ENCODE data around the gene PMM1. TPM values are rescaled to one million over a fixed set of nuclear protein-coding genes. Genes with fewer than 3 reads are reported as not detected.

The PMM1 gene
- total and polyA plus RNA-seq, 2 of the 13 experiments (the other 11 are each of a cell fraction or from before 2014, with no cell fraction given) = 17.8 to 95.6 TPM

DNA sequence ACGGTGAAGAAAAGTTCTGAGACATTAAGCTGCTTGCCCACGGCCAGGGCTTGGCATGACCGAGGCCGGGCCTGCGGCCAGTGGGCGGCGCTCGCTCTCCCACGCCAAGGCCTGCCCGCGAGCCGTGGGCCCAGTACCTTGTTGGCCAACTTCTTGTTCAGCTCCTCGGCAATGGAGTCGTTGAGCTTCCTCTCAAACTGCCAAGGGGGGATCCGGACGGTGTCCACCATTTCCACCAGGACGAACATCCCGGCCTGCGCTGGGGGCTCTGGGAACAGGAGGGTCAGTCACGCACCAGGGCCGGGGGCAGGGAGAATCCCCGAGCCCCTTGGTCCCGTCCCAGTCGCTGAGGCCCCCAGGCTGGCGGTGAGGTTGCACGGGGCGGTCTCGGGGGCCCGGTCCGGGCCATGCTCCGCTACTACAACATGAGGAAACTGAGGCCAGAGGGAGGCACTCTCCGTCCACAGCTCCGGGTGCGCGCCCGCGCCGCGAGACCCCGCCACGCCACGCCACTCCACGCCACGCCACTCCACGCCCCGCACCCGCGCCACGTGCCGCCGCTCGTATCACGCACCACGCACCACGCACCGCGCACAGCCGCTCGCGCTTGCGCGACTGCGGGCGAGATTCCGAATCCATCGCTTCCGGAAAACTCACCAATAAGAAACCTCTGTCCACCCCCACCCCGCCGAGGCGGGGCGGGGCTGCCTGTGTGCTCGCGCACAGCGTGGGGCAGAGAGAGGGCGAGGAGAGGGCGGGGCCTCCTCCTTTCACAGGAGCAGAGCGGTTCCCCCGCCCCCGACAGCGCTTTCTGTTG is 45.6 kb downstream of the PMM1 start, which contains the start of gene POLR3H (continued):
- TF ChIP-seq, protein P1, sequence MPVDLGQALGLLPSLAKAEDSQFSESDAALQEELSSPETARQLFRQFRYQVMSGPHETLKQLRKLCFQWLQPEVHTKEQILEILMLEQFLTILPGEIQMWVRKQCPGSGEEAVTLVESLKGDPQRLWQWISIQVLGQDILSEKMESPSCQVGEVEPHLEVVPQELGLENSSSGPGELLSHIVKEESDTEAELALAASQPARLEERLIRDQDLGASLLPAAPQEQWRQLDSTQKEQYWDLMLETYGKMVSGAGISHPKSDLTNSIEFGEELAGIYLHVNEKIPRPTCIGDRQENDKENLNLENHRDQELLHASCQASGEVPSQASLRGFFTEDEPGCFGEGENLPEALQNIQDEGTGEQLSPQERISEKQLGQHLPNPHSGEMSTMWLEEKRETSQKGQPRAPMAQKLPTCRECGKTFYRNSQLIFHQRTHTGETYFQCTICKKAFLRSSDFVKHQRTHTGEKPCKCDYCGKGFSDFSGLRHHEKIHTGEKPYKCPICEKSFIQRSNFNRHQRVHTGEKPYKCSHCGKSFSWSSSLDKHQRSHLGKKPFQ (CRISPR knock-in tag; IDR thresholded peaks at IDR 0.05; ENCODE audit: insufficient replicate concordance) = peak; percentile 28
- TF ChIP-seq JUND (CRISPR knock-in tag; IDR thresholded peaks at IDR 0.05) = no peak
- TF ChIP-seq ISX (CRISPR knock-in tag; conservative IDR thresholded peaks at IDR 0.05) = no peak
- TF ChIP-seq ETV6 (CRISPR knock-in tag; conservative IDR thresholded peaks at IDR 0.05) = 0 out of 2 replicates have a peak, but pooled peaks have one; percentile 47
- no peak for TF ChIP-seq ZNF878 (CRISPR knock-in tag; IDR thresholded peaks at IDR 0.05)
- TF ChIP-seq ZNF577 (CRISPR knock-in tag; IDR thresholded peaks at IDR 0.05; ENCODE audit: borderline replicate concordance, low read depth) = no peak
- TF ChIP-seq HNF4G (IDR thresholded peaks at IDR 0.05; ENCODE audit: borderline replicate concordance, low read depth, low read length) = no peak; the same call in 1 of the 2 replicates
- no peak for TF ChIP-seq HNF4G (CRISPR knock-in tag; IDR thresholded peaks at IDR 0.05; ENCODE audit: borderline replicate concordance, low read depth)
- no peak for TF ChIP-seq HNF4A (CRISPR knock-in tag; IDR thresholded peaks at IDR 0.05)
- TF ChIP-seq ZNF768 (CRISPR knock-in tag; IDR thresholded peaks at IDR 0.05) = peak; percentile 49
- TF ChIP-seq, protein P2, sequence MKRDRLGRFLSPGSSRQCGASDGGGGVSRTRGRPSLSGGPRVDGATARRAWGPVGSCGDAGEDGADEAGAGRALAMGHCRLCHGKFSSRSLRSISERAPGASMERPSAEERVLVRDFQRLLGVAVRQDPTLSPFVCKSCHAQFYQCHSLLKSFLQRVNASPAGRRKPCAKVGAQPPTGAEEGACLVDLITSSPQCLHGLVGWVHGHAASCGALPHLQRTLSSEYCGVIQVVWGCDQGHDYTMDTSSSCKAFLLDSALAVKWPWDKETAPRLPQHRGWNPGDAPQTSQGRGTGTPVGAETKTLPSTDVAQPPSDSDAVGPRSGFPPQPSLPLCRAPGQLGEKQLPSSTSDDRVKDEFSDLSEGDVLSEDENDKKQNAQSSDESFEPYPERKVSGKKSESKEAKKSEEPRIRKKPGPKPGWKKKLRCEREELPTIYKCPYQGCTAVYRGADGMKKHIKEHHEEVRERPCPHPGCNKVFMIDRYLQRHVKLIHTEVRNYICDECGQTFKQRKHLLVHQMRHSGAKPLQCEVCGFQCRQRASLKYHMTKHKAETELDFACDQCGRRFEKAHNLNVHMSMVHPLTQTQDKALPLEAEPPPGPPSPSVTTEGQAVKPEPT (CRISPR knock-in tag; IDR thresholded peaks at IDR 0.05; ENCODE audit: low read depth) = no peak
- TF ChIP-seq, protein P3, sequence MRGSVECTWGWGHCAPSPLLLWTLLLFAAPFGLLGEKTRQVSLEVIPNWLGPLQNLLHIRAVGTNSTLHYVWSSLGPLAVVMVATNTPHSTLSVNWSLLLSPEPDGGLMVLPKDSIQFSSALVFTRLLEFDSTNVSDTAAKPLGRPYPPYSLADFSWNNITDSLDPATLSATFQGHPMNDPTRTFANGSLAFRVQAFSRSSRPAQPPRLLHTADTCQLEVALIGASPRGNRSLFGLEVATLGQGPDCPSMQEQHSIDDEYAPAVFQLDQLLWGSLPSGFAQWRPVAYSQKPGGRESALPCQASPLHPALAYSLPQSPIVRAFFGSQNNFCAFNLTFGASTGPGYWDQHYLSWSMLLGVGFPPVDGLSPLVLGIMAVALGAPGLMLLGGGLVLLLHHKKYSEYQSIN (CRISPR knock-in tag; IDR thresholded peaks at IDR 0.05; ENCODE audit: borderline replicate concordance) = no peak
- no peak for TF ChIP-seq DR1 (CRISPR knock-in tag; IDR thresholded peaks at IDR 0.05)
- TF ChIP-seq, protein P4, sequence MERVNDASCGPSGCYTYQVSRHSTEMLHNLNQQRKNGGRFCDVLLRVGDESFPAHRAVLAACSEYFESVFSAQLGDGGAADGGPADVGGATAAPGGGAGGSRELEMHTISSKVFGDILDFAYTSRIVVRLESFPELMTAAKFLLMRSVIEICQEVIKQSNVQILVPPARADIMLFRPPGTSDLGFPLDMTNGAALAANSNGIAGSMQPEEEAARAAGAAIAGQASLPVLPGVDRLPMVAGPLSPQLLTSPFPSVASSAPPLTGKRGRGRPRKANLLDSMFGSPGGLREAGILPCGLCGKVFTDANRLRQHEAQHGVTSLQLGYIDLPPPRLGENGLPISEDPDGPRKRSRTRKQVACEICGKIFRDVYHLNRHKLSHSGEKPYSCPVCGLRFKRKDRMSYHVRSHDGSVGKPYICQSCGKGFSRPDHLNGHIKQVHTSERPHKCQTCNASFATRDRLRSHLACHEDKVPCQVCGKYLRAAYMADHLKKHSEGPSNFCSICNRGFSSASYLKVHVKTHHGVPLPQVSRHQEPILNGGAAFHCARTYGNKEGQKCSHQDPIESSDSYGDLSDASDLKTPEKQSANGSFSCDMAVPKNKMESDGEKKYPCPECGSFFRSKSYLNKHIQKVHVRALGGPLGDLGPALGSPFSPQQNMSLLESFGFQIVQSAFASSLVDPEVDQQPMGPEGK (CRISPR knock-in tag; IDR thresholded peaks at IDR 0.05) = peak; percentile 80
- TF ChIP-seq, protein P5, sequence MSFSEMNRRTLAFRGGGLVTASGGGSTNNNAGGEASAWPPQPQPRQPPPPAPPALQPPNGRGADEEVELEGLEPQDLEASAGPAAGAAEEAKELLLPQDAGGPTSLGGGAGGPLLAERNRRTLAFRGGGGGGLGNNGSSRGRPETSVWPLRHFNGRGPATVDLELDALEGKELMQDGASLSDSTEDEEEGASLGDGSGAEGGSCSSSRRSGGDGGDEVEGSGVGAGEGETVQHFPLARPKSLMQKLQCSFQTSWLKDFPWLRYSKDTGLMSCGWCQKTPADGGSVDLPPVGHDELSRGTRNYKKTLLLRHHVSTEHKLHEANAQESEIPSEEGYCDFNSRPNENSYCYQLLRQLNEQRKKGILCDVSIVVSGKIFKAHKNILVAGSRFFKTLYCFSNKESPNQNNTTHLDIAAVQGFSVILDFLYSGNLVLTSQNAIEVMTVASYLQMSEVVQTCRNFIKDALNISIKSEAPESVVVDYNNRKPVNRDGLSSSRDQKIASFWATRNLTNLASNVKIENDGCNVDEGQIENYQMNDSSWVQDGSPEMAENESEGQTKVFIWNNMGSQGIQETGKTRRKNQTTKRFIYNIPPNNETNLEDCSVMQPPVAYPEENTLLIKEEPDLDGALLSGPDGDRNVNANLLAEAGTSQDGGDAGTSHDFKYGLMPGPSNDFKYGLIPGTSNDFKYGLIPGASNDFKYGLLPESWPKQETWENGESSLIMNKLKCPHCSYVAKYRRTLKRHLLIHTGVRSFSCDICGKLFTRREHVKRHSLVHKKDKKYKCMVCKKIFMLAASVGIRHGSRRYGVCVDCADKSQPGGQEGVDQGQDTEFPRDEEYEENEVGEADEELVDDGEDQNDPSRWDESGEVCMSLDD (CRISPR knock-in tag; IDR thresholded peaks at IDR 0.05; ENCODE audit: borderline replicate concordance) = no peak
- TF ChIP-seq ZNF253 (CRISPR knock-in tag; IDR thresholded peaks at IDR 0.05; ENCODE audit: borderline replicate concordance) = no peak
- TF ChIP-seq NFYC (CRISPR knock-in tag; IDR thresholded peaks at IDR 0.05) = peak; percentile 81
- no peak for TF ChIP-seq TMF1 (CRISPR knock-in tag; IDR thresholded peaks at IDR 0.05; ENCODE audit: low read depth)
- no peak for TF ChIP-seq ZNF3 (CRISPR knock-in tag; IDR thresholded peaks at IDR 0.05)
- peak in 1 of 2 experiments; percentile 58; a peak in 1 of 4 replicates for TF ChIP-seq POLR2A (IDR thresholded peaks at IDR 0.05; ENCODE audit: insufficient read depth in 1 of 2, low read depth in 2 of 2, low read length in 2 of 2)

All from HepG2 (cell line).